ENCODE measurements around the gene HAGHL.

DNA sequence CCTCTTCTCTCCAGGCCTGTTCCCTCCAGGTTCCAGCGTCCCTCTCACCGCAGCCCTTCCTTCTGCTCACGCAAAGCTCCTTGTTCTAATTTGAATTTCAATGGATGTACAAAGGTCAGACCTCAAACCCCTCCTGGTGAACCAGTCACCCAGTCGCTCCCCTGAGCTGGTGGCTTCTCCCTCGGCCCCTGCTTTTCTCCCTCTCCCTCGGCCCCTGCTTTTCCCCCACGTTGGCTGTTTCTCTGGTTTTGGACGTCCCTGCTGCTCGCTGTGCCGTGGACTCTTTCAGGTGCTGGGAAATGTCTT, 25.1 kb downstream of the HAGHL start:
- TF ChIP-seq, protein P1, sequence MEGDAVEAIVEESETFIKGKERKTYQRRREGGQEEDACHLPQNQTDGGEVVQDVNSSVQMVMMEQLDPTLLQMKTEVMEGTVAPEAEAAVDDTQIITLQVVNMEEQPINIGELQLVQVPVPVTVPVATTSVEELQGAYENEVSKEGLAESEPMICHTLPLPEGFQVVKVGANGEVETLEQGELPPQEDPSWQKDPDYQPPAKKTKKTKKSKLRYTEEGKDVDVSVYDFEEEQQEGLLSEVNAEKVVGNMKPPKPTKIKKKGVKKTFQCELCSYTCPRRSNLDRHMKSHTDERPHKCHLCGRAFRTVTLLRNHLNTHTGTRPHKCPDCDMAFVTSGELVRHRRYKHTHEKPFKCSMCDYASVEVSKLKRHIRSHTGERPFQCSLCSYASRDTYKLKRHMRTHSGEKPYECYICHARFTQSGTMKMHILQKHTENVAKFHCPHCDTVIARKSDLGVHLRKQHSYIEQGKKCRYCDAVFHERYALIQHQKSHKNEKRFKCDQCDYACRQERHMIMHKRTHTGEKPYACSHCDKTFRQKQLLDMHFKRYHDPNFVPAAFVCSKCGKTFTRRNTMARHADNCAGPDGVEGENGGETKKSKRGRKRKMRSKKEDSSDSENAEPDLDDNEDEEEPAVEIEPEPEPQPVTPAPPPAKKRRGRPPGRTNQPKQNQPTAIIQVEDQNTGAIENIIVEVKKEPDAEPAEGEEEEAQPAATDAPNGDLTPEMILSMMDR (IDR thresholded peaks at IDR 0.05 in 8 of 11, conservative IDR thresholded peaks at IDR 0.05 in 3 of 11), result no peak
- no peak for TF ChIP-seq POLR2AphosphoS5 (IDR thresholded peaks at IDR 0.05)
- TF ChIP-seq POLR2A (IDR thresholded peaks at IDR 0.05), result no peak

Data from spleen (tissue), 7 donors.